ENCODE results near the gene MIER2. TPM values are rescaled to one million over a fixed set of nuclear protein-coding genes. Genes with fewer than 3 reads are reported as not detected.
"Not testable (repeated sequence)": the region's sequence is repeated elsewhere in the genome, so short reads cannot be mapped to it uniquely, and the experiment has no call there.

MIER2 gene
- total RNA-seq, result 10 to 100 TPM in 1 of 2 donors, 1 to 10 TPM in 1; 9.4 to 17.7 TPM
- 10 to 100 TPM; 39.2 to 49.0 TPM for polyA plus RNA-seq (ENCODE audit: insufficient read length in 2 of 2)
- long read RNA-seq, donor 1, full-length matches to known transcripts, result 2 of 2 reads
- long read RNA-seq, donor 1, partial matches to known transcripts, result 0 of 2 reads
- long read RNA-seq, donor 1, other reads (novel, unspliced or antisense), result 0 of 2 reads
- long read RNA-seq, donor 2, full-length matches to known transcripts, result 2 of 2 reads
- long read RNA-seq, donor 2, partial matches to known transcripts, result 0 of 2 reads
- long read RNA-seq, donor 2, other reads (novel, unspliced or antisense), result 0 of 2 reads
- long read RNA-seq, donor 3, result 0 reads
- long read RNA-seq, donor 4, full-length matches to known transcripts, result 2 of 2 reads
- long read RNA-seq, donor 4, partial matches to known transcripts, result 0 of 2 reads
- long read RNA-seq, donor 4, other reads (novel, unspliced or antisense), result 0 of 2 reads

- Histone ChIP-seq H3K27me3 (ENCODE audit: control insufficient read depth, insufficient read depth, low read length) (no peaks in the 10 kb centered on the region), H3K4me3 (ENCODE audit: low read depth, low read length) (peak within 1 kb of the TSS; percentile 48), H3K4me1 (ENCODE audit: control insufficient read depth, insufficient read depth, low read length) (peaks cover 39% of the 10 kb centered on the region), H3K27ac (ENCODE audit: low read depth, low read length) (no peak within 1 kb of the TSS), H3K9me3 (ENCODE audit: control insufficient read depth, insufficient read depth, low read length) (no peaks in the 10 kb centered on the region), H3K36me3 (ENCODE audit: control insufficient read depth, insufficient read depth, low read length) (peaks cover 19% of the 10 kb centered on the region)
- DNase-seq (ENCODE audit: low read depth in 4 of 6, low spot score in 6 of 6), result peak; percentile 59 to 95 (median 80)
- 5% methylated on average over 77 of the region's 77 CpGs for WGBS (ENCODE audit: insufficient coverage)
Observed at GRCh38 chr19:344625-345319, at the start of gene MIER2. Gene MIER2 (minus strand): TSS chr19:344796. CDS start chr19:344782, 14 bp downstream.

GRCh38 chr19:393560-393959, 49.0 kb upstream of the MIER2 start:
- not testable (repeated sequence) for H3K27me3 ChIP-seq (ENCODE audit: control insufficient read depth, insufficient read depth, low read length); H3K27ac ChIP-seq (ENCODE audit: low read depth, low read length); H3K36me3 ChIP-seq (ENCODE audit: control insufficient read depth, insufficient read depth, low read length); H3K4me3 ChIP-seq (ENCODE audit: low read depth, low read length); H3K9me3 ChIP-seq (ENCODE audit: control insufficient read depth, insufficient read depth, low read length); DNase-seq (ENCODE audit: low read depth in 4 of 6, low spot score in 6 of 6)
- H3K4me1 ChIP-seq (ENCODE audit: control insufficient read depth, insufficient read depth, low read length), result peaks cover 13% of the 10 kb centered on the region

- Histone ChIP-seq H3K27ac (ENCODE audit: low read depth, low read length) (no peak overlapping the region), H3K4me3 (ENCODE audit: low read depth, low read length) (no peak overlapping the region), H3K36me3 (ENCODE audit: control insufficient read depth, insufficient read depth, low read length) (no peaks in the 10 kb centered on the region), H3K27me3 (ENCODE audit: control insufficient read depth, insufficient read depth, low read length) (no peaks in the 10 kb centered on the region), H3K4me1 (ENCODE audit: control insufficient read depth, insufficient read depth, low read length) (peaks cover 13% of the 10 kb centered on the region), H3K9me3 (ENCODE audit: control insufficient read depth, insufficient read depth, low read length) (no peaks in the 10 kb centered on the region)
- WGBS (ENCODE audit: insufficient coverage), result 82% methylated on average over 9 of the region's 17 CpGs
- no peak for DNase-seq (ENCODE audit: low read depth in 4 of 6, low spot score in 6 of 6)
Observed at GRCh38 chr19:392375-392970, 47.9 kb upstream of the MIER2 start.

GRCh38 chr19:391726-392374, 47.3 kb upstream of the MIER2 start:
- DNase-seq (ENCODE audit: low read depth in 4 of 6, low spot score in 6 of 6), result no peak
- Histone ChIP-seq H3K9me3 (ENCODE audit: control insufficient read depth, insufficient read depth, low read length) (no peaks in the 10 kb centered on the region), H3K27me3 (ENCODE audit: control insufficient read depth, insufficient read depth, low read length) (no peaks in the 10 kb centered on the region), H3K27ac (ENCODE audit: low read depth, low read length) (no peak overlapping the region), H3K36me3 (ENCODE audit: control insufficient read depth, insufficient read depth, low read length) (no peaks in the 10 kb centered on the region), H3K4me1 (ENCODE audit: control insufficient read depth, insufficient read depth, low read length) (peaks cover 13% of the 10 kb centered on the region), H3K4me3 (ENCODE audit: low read depth, low read length) (no peak overlapping the region)
- WGBS (ENCODE audit: insufficient coverage), result 88% methylated on average over 30 of the region's 30 CpGs

- Histone ChIP-seq H3K36me3 (ENCODE audit: control insufficient read depth, insufficient read depth, low read length) (no peaks in the 10 kb centered on the region), H3K4me1 (ENCODE audit: control insufficient read depth, insufficient read depth, low read length) (peaks cover 13% of the 10 kb centered on the region), H3K4me3 (ENCODE audit: low read depth, low read length) (no peak overlapping the region), H3K27me3 (ENCODE audit: control insufficient read depth, insufficient read depth, low read length) (no peaks in the 10 kb centered on the region), H3K9me3 (ENCODE audit: control insufficient read depth, insufficient read depth, low read length) (no peaks in the 10 kb centered on the region), H3K27ac (ENCODE audit: low read depth, low read length) (no peak overlapping the region)
- DNase-seq (ENCODE audit: low read depth in 4 of 6, low spot score in 6 of 6), result no peak
- 100% methylated on average over 2 of the region's 2 CpGs for WGBS (ENCODE audit: insufficient coverage)
Observed at GRCh38 chr19:391207-391557, 46.6 kb upstream of the MIER2 start.

GRCh38 chr19:390386-391206, 46.0 kb upstream of the MIER2 start:
- WGBS (ENCODE audit: insufficient coverage), result 65% methylated on average over 23 of the region's 30 CpGs
- DNase-seq (ENCODE audit: low read depth in 4 of 6, low spot score in 6 of 6), result peak in 2 of 6 donors; percentile 20 to 68
- Histone ChIP-seq H3K27ac (ENCODE audit: low read depth, low read length) (no peak overlapping the region), H3K4me1 (ENCODE audit: control insufficient read depth, insufficient read depth, low read length) (peaks cover 13% of the 10 kb centered on the region), H3K9me3 (ENCODE audit: control insufficient read depth, insufficient read depth, low read length) (no peaks in the 10 kb centered on the region), H3K27me3 (ENCODE audit: control insufficient read depth, insufficient read depth, low read length) (no peaks in the 10 kb centered on the region), H3K36me3 (ENCODE audit: control insufficient read depth, insufficient read depth, low read length) (no peaks in the 10 kb centered on the region), H3K4me3 (ENCODE audit: low read depth, low read length) (no peak overlapping the region)

- H3K36me3 ChIP-seq (ENCODE audit: control insufficient read depth, insufficient read depth, low read length), result no peaks in the 10 kb centered on the region
- peaks cover 13% of the 10 kb centered on the region for H3K4me1 ChIP-seq (ENCODE audit: control insufficient read depth, insufficient read depth, low read length)
- no peak overlapping the region for H3K4me3 ChIP-seq (ENCODE audit: low read depth, low read length)
- H3K27ac ChIP-seq (ENCODE audit: low read depth, low read length), result no peak overlapping the region
- no peaks in the 10 kb centered on the region for H3K27me3 ChIP-seq (ENCODE audit: control insufficient read depth, insufficient read depth, low read length)
- H3K9me3 ChIP-seq (ENCODE audit: control insufficient read depth, insufficient read depth, low read length), result no peaks in the 10 kb centered on the region
- WGBS (ENCODE audit: insufficient coverage), result 85% methylated on average over 11 of the region's 12 CpGs
- DNase-seq (ENCODE audit: low read depth in 4 of 6, low spot score in 6 of 6), result no peak
Observed at GRCh38 chr19:389935-390289, 45.3 kb upstream of the MIER2 start.

- H3K4me3 ChIP-seq (ENCODE audit: low read depth, low read length), result no peak overlapping the region
- peaks cover 13% of the 10 kb centered on the region for H3K4me1 ChIP-seq (ENCODE audit: control insufficient read depth, insufficient read depth, low read length)
- no peak for DNase-seq (ENCODE audit: low read depth in 4 of 6, low spot score in 6 of 6)
- H3K27me3 ChIP-seq (ENCODE audit: control insufficient read depth, insufficient read depth, low read length), result no peaks in the 10 kb centered on the region
- 74% methylated on average over 19 of the region's 21 CpGs for WGBS (ENCODE audit: insufficient coverage)
- H3K9me3 ChIP-seq (ENCODE audit: control insufficient read depth, insufficient read depth, low read length), result no peaks in the 10 kb centered on the region
- no peak overlapping the region for H3K27ac ChIP-seq (ENCODE audit: low read depth, low read length)
- no peaks in the 10 kb centered on the region for H3K36me3 ChIP-seq (ENCODE audit: control insufficient read depth, insufficient read depth, low read length)
Observed at GRCh38 chr19:389255-389934, 44.8 kb upstream of the MIER2 start.
